ENCODE results near the gene TTR.

Gene TTR

DNA sequence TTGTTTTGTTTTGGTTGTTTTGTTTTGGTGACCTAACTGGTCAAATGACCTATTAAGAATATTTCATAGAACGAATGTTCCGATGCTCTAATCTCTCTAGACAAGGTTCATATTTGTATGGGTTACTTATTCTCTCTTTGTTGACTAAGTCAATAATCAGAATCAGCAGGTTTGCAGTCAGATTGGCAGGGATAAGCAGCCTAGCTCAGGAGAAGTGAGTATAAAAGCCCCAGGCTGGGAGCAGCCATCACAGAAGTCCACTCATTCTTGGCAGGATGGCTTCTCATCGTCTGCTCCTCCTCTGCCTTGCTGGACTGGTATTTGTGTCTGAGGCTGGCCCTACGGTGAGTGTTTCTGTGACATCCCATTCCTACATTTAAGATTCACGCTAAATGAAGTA lies at the start of gene TTR:
TTR (plus strand) TSS at position 250 of the 400 bp plus-strand sequence; CDS start at position 276, 26 bp downstream.
- no peak for DNase-seq (ENCODE audit: extremely low read depth in 1 of 2, low read depth in 1 of 2)

GRCh38 chr18:31546476-31546875 lies 45.2 kb upstream of the TTR start:
- DNase-seq (ENCODE audit: extremely low read depth in 1 of 2, low read depth in 1 of 2), result no peak

GRCh38 chr18:31548853-31549252 lies 42.8 kb upstream of the TTR start:
- DNase-seq (ENCODE audit: extremely low read depth in 1 of 2, low read depth in 1 of 2), result no peak

- DNase-seq (ENCODE audit: extremely low read depth in 1 of 2, low read depth in 1 of 2), result no peak
Observed at GRCh38 chr18:31549416-31549815, 42.3 kb upstream of the TTR start.

- no peak for DNase-seq (ENCODE audit: extremely low read depth in 1 of 2, low read depth in 1 of 2)
Observed at GRCh38 chr18:31551883-31552282, 39.8 kb upstream of the TTR start.

GRCh38 chr18:31553800-31554199 lies 37.9 kb upstream of the TTR start:
- DNase-seq (ENCODE audit: extremely low read depth in 1 of 2, low read depth in 1 of 2), result no peak

DNA sequence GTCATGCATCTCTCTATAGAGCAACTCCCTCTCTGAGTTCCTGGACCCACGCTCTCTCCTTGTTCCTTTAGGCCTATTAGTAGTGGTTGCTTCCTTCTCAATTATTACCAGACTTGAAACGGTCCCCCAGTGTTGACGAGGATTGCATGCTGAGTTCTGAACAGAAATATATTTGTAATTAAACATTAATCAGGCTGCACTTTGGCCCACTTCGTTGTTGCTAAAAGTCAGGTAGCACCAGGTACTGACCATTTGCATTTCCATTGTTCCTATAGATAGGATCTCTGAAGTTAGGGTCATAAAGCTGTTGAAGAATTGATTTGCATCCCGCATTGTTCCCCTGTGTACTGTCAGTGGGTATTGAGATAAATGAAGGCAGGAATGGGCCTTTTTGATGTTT lies 36.9 kb upstream of the TTR start:
- DNase-seq (ENCODE audit: extremely low read depth in 1 of 2, low read depth in 1 of 2), result no peak

- DNase-seq (ENCODE audit: extremely low read depth in 1 of 2, low read depth in 1 of 2), result no peak
Observed at GRCh38 chr18:31555971-31556747, 35.5 kb upstream of the TTR start.

GRCh38 chr18:31557446-31557845 lies 34.2 kb upstream of the TTR start:
- no peak for DNase-seq (ENCODE audit: extremely low read depth in 1 of 2, low read depth in 1 of 2)

DNA sequence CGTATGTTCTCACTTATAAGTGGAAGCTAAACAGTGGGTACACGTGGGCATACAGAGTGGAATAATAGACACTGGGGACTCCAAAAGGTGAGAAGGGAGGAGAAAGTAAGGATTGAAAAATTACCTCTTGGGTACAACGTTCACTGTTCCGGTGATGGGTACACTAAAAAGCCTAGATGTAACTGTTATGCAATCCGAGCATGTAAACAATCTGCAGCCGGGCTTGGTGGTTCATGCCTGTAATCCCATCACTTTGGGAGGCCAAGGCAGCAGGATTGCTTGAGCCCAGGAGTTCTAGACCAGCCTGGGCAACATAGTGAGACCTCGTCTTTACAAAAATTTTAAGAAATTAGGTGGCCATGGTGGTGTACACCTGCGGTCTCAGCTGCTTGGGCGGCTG lies 33.1 kb upstream of the TTR start:
- no peak for DNase-seq (ENCODE audit: extremely low read depth in 1 of 2, low read depth in 1 of 2)

- DNase-seq (ENCODE audit: extremely low read depth in 1 of 2, low read depth in 1 of 2), result no peak
Observed at GRCh38 chr18:31562726-31563125, 29.0 kb upstream of the TTR start.

DNA sequence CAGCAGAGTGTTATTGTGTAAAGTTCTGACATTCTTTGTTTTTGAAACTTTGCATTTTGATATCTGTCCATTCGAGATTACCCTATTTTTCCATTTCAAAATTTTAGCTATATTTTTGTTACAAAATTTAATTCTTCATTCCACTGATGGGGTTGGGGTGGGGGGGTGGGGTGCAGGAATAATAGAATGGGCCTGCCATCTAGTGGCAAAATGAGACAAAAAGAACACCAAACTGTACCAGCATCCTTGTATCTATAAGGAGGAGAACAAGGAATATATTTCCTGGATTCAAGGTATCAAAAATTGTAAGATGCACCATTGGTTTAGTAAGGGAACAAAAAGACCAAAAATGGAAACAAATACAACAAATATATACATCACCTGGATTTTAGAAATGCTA lies 27.9 kb upstream of the TTR start:
- no peak for DNase-seq (ENCODE audit: extremely low read depth in 1 of 2, low read depth in 1 of 2)

DNA sequence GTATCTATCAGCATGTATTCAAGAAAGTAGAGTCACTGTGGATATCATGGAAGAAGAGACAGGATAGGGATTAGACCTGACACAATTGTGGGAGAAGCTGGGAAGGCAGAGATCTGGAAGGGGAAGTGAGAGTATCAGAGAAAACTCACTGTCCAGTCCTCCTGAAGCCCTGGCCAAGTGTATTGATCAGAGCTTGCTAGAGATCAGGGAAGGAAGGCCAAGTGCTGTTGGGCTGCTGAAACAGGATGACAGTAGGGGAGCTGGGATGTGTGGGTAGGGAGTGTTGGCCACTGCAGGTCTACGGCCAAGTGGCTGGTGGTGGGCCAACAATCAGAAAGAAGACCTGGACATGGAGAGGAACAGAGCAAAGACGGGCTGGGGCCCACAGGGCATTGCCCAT lies 26.3 kb upstream of the TTR start:
- no peak for DNase-seq (ENCODE audit: extremely low read depth in 1 of 2, low read depth in 1 of 2)

- no peak for DNase-seq (ENCODE audit: extremely low read depth in 1 of 2, low read depth in 1 of 2)
Observed at GRCh38 chr18:31565782-31566512, 25.7 kb upstream of the TTR start.

DNA sequence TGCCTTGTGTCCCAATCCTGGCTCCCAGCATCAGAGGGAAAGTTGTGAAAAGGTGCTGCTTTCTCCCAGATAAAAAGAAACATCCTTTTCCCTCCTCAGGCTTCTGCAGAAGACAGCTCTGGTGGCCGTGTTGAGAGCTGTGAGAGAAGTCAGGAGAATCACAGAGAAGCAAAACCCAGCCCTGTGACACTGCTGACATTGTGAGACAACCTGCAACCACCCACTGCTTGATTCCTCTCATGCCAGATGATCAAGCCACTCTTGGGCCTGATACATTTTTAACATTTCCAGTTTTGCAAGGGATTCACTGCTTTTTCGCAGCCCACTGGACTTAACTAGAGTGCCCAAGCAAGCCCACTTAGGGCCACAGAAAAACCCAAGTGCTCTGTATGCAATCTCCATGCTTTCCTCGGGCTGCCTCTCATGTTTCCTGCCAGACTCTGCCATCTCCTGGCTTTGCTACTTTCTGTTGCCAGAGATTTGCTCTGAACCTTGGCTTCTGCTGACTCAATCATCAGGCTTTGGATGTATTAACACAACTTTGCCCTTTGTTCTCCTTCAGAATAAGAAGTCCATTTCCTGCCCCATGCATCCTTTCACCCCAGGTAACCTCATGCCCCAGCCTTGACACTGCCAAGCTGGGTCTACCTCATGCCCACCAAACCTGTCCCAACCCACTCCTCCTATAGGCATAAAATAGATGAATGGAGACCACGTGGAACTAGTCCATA lies 24.9 kb upstream of the TTR start:
- no peak for DNase-seq (ENCODE audit: extremely low read depth in 1 of 2, low read depth in 1 of 2)

- DNase-seq (ENCODE audit: extremely low read depth in 1 of 2, low read depth in 1 of 2), result no peak
Observed at GRCh38 chr18:31572368-31572767, 19.3 kb upstream of the TTR start.

DNA sequence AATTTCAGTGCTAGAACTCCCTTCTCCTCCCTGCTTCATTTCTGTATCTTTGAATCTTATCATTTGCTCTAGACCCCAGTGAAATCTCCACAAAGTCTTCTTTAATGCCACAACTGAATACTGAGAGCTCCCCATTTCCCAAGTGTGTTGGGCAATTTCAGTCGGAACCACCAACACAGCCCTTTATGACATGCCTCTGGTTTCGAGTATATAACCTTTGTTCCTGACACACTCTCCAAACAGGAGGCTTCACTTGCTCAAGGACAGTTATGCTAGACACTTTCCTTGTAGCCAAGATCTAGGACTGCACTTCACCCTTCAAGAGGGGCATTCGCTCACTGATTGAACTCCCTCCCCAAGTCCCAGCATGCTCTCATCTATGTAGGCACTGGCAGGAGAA lies 18.6 kb upstream of the TTR start:
- DNase-seq (ENCODE audit: extremely low read depth in 1 of 2, low read depth in 1 of 2), result no peak

- no peak for DNase-seq (ENCODE audit: extremely low read depth in 1 of 2, low read depth in 1 of 2)
Observed at GRCh38 chr18:31574359-31574758, 17.3 kb upstream of the TTR start.

DNA sequence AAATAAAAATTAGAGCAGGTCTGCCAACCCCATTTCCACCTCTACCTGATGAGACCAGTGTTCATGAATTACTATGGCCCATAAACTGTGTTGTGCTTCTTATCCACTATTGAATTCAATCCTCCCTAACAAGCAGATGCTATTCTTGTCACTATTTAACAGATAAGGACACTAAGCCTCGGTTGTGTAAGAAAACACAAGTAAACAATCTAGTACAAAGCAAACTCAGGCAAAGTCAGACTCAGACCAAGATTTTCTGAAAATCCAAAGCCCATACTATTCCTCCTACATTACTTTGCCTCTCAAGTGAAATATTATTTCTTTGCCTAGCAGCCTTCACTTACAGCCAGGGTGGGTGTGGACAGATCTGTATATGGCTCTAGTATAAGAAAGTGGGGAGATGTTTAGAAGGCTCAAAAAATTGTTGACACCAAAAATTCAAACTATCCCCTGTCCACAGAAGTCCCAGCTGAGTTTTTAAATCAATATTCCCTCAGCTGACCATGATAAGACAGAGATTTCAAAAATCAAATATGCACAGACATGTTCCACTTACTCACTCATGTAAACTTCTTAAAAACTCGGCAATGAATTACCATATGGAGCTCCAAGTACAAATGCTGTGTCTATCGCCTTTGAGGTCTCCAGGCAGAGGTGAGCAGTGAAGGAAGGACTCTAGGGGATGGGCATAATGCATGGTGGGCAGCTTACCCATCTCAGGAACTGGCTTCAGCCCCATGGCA lies 16.0 kb upstream of the TTR start:
- no peak for DNase-seq (ENCODE audit: extremely low read depth in 1 of 2, low read depth in 1 of 2)

GRCh38 chr18:31576670-31577069 lies 15.0 kb upstream of the TTR start:
- no peak for DNase-seq (ENCODE audit: extremely low read depth in 1 of 2, low read depth in 1 of 2)

GRCh38 chr18:31577195-31577594 lies 14.5 kb upstream of the TTR start:
- DNase-seq (ENCODE audit: extremely low read depth in 1 of 2, low read depth in 1 of 2), result no peak
